ENCODE data around the gene SOX13.

The SOX13 gene

DNA sequence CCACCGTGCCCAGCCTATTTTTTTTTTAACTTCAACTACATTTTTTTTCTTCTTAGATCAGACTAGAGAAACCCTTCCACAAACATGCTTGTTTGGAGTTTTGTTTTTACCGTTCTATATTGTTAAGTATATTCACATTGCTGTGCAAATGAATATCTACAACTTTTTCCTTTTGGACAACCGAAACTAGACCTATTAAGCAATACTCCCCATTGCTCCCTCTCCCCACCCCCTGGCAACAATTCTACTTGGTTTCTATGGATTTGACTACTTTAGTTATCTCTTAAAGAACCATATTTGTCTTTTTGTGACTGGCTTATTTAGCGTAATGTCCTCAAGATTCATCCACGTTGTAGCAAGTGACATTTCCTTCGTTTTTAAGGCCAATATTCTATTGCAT lies 59.8 kb downstream of the SOX13 start:
- DNase-seq: no peak

- no peak for DNase-seq
These were observed 61.2 kb downstream of the SOX13 start for GRCh38 chr1:204134103-204134502.

GRCh38 chr1:204136814-204137213 lies 63.9 kb downstream of the SOX13 start:
- DNase-seq: no peak

DNA sequence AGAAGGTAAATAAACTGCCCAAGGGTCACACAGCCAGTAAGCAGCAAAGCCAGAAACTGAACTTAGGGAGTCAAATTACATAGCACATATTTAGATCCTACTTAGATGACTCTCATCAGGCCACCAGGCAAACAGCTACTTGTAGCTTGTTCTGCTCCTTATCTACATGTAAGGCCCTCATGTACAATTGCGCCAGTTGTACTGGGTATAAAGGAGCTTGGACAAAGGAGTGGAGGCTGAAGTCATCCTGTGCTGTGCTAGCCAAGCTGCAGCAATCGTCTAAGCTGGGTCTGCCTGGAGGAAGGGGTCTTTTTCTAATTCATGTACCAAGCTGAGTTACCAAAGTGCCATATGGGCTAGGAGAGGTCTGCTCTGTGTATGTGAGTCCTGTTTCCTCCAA lies 66.2 kb downstream of the SOX13 start:
- no peak for DNase-seq

GRCh38 chr1:204139952-204140351 lies 67.0 kb downstream of the SOX13 start:
- no peak for DNase-seq

DNA sequence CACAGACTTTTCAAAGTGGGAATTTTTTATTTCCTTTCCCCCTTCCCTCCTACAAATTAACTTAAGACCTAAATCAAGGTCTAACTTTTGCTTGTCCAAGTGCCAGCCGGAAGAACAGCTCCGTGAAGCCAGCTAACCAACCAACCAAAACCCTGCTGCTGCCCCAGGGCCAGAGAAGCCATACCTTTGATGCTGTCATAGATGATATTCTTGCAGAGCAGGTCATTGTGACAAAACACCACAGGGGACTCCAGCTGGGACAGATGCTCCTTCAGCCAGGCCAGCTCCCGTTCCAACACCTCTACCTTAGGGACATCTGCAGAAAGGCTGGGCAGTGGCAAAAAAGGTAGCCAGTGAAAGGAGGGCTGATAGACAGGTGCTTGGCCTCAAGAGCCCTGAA lies 68.2 kb downstream of the SOX13 start:
- no peak for DNase-seq

GRCh38 chr1:204142032-204142974 lies 69.4 kb downstream of the SOX13 start:
- DNase-seq: no peak

DNA sequence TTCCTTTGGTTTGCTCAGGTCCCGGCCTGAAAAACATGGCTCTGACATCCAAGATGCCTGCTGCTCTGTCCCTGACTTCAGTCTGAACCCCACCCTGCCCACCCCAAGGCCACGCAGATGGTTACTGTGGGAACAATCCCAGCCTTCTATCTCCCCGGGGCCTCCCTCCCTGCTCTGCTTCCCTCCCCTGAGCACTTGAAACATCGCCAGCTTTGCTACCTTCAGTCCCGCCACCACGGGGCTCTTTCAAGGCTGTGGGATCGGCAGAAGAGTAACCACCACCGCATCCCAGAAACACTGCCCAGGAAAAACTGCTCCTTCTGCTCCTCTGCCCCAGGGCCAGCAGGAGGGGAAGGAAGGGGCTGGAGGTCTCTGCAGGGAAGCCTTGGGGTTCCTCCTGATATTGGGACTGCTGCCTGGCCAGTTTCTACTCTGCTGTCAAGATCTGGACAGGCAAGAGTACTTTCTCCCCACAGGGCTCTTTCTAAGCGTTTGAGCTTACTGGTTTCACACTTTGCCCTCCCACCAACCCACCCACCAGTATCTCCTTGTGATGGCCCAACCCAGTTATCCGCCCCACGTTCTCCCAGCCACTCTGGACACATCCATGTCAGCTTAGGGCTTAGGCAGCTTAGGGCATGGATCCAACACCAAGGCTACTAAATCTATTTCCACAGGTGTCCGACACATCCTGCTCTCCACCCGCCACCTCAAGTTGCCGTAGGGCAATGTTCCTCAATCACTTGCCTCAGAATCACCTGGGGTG lies 70.5 kb downstream of the SOX13 start:
- no peak for DNase-seq

DNA sequence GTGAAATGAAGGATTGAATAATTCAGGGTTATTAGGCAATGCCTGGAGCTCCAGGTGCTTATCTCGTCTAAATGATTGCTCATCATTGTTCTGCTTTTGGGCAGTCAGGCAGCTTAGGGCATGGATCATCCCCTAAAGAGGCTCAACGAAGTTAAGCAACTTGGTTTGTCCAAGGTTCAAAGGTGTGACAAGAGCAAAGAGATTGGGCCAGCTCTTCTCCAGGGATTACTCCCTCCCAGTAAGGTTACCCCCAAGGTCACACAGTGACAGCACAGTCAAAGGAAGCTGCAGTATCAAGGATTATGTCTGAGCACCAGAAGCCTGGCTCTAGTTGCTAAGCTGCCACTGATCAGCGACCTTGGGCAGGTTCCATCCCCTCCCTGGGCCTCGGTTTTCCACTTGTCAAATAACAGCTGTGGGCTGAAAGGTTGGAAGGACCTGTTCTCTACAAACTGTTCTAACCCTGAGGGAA lies 72.2 kb downstream of the SOX13 start:
- no peak for DNase-seq

DNA sequence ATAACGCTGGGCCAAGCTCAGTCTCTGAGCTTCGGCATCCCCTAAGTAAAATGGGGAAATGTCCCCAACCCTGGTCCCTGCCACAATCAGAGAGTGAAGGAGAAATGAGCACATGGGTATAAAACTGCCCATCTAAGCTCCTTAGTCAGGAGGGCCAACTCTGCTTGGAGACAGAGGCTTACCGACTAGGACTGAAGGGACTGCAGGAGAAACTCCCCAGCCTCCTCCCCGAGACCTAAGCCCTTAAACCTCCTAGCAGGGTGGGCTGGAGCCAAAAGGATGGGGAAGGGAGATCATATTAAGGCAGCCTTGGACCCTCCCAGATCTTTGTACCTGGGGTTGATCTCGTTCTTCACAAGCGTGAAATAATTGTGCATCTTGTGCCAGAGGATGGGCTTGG lies 73.4 kb downstream of the SOX13 start:
- DNase-seq: no peak

DNA sequence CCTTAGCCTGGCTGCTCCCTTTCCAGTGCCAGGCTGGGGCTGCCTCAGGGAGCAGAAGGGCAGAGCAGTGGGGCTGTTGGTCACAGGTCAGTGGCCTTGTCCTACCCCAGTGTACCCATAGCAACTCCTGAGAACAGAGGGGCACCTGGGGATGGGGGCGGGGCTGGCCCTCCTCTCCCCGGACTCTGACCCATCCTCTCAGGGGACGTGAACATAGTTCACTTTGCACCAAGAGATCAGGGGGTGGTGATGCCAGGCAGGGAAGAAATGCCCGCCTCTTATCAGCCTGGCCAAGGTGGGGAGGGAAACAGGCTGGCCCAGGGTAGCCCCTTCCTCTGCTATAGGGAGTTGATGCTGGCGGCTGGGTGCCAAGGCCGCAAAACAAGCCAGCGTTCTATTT lies 74.0 kb downstream of the SOX13 start:
- no peak for DNase-seq

DNA sequence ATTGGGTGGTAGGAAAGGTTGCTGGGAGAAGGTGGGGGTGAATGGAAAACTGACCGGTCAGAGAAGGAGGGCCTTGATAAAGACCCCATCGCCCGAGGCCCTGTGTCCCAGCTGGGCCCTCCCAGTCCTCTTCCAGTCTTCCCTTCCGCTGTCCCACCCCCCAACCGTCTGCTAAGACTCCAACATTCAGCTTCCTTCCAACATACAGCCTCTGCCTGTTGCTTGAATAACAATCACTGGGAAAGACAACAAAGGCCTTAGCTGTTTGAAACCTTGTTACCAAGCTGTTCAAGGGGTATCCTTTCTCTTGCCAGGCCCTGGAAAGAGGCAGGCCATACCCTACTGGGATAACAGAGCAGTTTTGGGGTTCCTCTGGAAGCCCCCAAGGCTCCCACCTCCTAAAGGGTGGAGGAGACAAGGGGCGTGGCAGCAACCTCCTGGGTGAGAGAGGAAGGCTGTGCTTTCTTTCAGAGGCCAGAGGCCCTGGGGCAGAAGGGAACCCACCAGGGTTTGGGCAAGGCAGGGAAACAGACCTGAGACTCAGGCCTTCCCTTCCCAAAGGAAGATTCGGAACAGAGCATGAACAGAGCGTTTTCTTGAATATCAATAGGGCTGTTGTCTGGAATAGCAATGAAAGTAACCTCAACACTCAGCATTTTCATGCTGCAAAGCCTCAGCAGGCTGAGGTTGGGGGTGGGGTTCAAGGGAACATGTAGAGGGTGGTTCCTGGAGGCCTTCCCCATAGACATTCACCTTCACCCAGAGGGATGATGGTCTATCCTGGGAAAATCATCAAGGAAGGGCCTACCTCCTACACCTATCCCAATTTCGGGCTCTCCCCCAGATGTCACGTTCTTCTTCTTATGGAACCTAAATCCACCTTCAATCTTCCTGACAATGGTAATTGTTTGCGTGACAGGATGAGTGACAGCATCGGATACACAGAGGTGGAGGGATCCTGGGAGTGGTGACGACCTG lies 74.8 kb downstream of the SOX13 start:
- DNase-seq: no peak

- DNase-seq: no peak
These were observed 76.2 kb downstream of the SOX13 start for GRCh38 chr1:204149107-204149506.

DNA sequence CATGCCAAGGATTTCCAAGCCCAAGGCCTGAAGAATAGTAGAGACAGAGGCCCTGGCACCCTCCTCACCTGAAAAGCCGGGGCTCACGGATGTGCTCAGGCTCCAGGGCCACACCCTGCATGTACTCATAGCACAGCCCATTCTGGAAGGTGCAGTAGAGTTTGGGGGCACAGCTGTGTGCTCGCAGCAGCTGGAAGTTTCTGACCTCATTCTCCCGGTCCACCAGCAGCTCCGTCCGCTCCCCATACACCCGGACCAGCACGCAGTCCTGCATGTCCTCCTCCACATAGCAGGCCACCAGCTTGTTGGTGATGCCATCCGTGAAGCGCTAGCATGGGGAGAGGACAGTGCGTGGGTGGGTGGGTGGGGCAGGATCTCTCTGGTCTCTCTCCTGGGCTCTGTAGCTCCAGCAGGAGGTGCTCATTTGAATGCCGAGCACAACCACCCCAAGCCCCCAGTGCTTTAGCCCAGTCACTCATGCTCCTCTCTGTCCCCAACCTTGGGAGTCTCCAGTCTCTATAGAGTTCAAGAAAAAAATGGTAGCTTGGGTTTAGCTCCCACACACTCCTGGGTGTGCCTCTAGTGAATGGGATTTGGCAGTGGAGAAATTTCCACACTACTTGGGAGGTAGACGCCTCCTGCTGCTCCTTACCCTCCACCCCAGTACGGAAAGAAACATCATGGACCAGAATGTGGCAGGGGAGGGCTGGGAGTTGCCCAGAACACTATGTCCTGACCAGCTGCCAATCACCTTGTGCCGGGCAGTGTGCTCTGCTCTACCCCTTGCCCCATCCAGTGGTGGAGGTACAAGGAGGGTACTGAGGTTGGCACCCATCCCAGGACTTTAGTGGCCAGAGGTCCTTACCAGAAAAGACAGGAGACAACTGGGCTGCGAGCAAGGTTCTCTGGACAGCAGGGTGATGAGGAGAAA lies 77.0 kb downstream of the SOX13 start:
- DNase-seq: no peak

- no peak for DNase-seq
These were observed 78.0 kb downstream of the SOX13 start for GRCh38 chr1:204150702-204151551.

GRCh38 chr1:204151552-204152309 lies 78.8 kb downstream of the SOX13 start, which contains the start of gene ETNK2:
Gene ETNK2, minus strand, starts transcription at chr1:204152044. Its CDS starts 192 bp downstream, at chr1:204151852.
- DNase-seq: no peak

DNA sequence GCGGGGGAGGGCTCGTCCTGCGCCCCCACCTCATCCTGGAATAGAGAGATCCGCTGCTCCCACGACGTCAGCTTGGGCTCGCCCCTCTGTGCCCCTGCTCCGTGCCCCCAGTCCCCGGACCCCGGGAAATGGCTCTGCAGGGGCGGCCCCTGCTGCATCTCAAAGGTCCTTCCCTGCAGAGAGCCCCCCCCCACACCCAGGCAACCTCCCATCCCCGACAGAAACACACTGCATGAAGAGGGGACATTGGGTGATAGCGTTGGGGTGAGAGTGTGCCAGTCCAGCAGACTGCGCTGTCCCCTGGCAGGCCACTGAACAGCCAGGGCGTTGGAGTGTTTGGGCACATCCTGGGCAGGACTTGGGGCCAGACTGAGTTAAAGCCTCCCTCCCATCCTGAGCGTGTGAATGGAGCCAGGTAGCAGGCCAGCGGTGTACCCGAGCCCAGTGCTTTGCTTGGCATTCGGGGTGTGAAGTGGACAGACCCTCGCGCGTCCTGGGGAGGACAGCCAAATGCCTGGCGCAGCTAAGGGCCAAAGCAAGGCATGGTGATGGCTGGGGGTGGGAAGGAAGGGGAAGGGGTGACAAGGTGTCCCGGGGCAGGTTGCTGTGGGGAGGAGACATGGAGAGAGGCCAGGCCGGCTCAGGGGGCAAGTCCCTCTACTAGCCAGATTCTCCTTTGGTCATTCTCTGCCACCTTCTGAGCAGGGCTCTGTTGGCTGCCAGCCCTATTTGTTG lies 79.6 kb downstream of the SOX13 start:
- DNase-seq: no peak

DNA sequence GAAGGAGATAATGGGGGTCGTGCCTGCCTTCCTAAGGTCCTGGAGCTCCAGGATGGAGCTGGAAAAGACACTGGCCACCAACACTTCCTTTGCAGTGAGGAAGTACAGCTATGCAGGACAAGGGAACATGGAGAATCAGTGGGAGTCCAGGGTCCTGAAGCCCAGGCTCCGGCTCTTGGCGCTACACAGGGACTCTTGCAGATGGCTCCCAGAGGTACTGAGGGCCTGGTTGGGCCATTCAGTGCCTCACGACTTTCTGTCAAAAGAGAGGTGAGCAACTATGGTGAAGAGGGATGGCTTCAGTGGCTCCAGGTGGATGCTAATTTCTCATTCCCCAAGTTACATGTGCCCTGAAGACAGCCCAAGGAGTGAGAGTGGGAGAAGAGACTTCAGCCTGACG lies 80.8 kb downstream of the SOX13 start:
- no peak for DNase-seq
